ENCODE data around the gene AGPAT3.

Gene AGPAT3

GRCh38 chr21:43959231-43960116 lies 94.5 kb downstream of the AGPAT3 start:
- in situ Hi-C loops (cut with HindIII; ENCODE audit: low pct_ligation_motif_present, low sequenced_read_pairs): no loop called here
- no peak overlapping the region for H3K4me3 ChIP-seq (ENCODE audit: low read depth, low read length)
- H3K36me3 ChIP-seq (replicated peaks): no peaks in the 10 kb centered on the region
- no peaks in the 10 kb centered on the region for H3K27me3 ChIP-seq (replicated peaks)
- no peak overlapping the region for H3K27ac ChIP-seq
- no peak for DNase-seq
- TF ChIP-seq CTCF (IDR thresholded peaks at IDR 0.05; ENCODE audit: low read depth, low read length, missing control alignments): no peak

DNA sequence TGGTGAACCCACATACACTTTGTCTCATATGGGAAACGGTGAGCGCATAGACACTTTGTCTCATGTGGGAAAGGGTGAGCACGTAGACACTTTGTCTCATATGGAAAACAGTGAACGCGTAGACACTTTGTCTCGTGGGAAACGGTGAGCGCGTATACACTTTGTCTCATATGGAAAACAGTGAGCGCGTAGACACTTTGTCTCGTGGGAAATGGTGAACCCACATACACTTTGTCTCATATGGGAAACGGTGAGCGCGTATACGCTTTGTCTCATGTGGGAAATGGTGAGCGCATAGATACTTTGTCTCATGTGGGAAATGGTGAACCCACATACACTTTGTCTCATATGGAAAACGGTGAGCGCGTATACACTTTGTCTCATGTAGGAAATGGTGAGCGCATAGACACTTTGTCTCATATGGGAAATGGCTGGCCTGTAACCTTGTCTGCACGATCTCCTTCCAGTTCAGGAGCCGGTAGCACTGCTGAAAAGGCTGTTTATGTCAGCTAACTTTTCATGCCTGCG lies 96.4 kb downstream of the AGPAT3 start:
- Histone ChIP-seq H3K27ac (no peak overlapping the region), H3K27me3 (replicated peaks) (no peaks in the 10 kb centered on the region), H3K36me3 (replicated peaks) (no peaks in the 10 kb centered on the region), H3K4me3 (ENCODE audit: low read depth, low read length) (no peak overlapping the region)
- TF ChIP-seq CTCF (IDR thresholded peaks at IDR 0.05; ENCODE audit: low read depth, low read length, missing control alignments): no peak
- in situ Hi-C loops (cut with HindIII; ENCODE audit: low pct_ligation_motif_present, low sequenced_read_pairs): no loop called here
- DNase-seq: no peak

DNA sequence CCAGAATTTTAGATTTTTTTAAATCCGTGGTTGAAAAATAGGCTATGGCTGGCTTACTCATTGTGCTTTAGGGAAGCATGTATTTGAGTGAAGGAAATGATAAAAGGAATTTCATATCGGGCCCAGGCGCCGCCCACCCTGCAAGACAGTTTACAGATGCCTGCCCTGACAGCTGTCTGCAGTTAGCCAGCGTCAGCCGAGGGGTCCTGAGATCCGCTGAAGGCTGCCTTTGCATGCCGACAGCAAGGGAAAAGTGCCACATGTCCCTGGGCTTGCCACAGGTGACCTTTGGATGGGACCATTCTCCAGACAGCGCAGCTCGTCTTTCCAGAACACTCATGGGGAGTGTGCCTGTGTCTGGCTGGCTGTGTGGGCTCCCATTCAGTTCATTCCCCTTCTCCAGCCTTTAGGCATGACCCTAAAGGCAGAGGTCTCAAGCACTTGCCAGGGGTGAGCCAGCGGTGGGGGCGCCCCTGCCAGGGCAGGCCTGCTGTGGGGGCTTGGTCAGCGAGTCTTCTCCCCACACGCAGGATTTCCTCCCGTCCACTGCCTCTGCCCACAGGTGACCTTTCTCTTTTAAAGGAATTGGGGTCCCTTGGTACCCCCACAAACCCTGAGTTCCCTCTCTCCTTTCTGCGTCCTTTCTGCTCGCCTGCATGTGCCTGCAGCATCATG lies 101.0 kb downstream of the AGPAT3 start:
- no peak for TF ChIP-seq CTCF (IDR thresholded peaks at IDR 0.05; ENCODE audit: low read depth, low read length, missing control alignments)
- in situ Hi-C loops (cut with HindIII; ENCODE audit: low pct_ligation_motif_present, low sequenced_read_pairs): no loop called here
- Histone ChIP-seq H3K36me3 (replicated peaks) (peaks cover 9% of the 10 kb centered on the region), H3K27me3 (replicated peaks) (no peaks in the 10 kb centered on the region), H3K27ac (no peak overlapping the region), H3K4me3 (ENCODE audit: low read depth, low read length) (no peak overlapping the region)
- DNase-seq: no peak

DNA sequence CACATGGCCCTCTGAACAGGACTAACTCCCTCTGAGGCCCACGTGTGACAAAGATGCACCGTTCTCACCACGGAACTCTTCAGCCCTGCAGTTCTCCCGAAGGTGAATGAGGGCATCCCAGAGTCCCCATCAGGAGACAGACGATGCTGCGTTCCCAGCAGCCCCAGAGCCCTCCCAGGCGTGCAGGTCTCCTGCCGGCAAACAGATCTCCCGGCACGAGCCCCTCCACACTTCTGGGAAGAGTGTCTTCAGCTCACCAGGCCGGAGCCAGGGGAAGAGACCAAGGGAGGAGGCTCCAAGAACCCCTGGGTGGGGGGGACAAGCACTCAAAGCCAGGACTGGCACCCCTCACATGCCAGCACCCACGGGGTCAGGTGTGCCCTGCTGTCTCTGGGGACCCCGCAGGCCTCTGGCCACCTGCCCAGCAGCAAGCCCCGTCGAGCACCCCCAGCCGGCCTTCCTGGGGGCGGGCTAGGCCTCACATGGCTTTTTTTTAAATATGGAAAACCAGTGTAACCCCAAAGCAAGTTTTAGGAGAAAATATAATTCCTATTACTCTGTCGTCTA lies 102.0 kb downstream of the AGPAT3 start:
- no peak overlapping the region for H3K27ac ChIP-seq
- in situ Hi-C loops (cut with HindIII; ENCODE audit: low pct_ligation_motif_present, low sequenced_read_pairs): no loop called here
- TF ChIP-seq CTCF (IDR thresholded peaks at IDR 0.05; ENCODE audit: low read depth, low read length, missing control alignments): no peak
- H3K36me3 ChIP-seq (replicated peaks): peaks cover 16% of the 10 kb centered on the region
- H3K27me3 ChIP-seq (replicated peaks): no peaks in the 10 kb centered on the region
- no peak overlapping the region for H3K4me3 ChIP-seq (ENCODE audit: low read depth, low read length)
- no peak for DNase-seq

DNA sequence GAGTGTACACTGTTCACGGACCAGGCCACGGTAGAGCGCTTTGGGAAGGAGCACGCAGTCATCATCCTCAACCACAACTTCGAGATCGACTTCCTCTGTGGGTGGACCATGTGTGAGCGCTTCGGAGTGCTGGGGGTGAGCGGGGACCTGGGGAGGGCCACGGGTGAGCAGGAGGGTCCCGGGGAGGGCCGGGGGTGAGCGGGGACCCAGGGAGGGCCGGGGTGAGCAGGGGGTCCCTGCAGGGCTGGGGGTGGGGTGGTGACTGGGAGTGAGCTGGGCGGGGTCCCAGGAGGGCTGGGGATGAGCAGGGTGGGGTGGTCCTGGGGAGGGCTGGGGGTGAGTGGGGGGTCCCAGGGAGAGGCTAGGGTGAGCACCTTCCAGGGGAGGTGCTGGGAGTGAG lies 103.0 kb downstream of the AGPAT3 start:
- Histone ChIP-seq H3K36me3 (replicated peaks) (peaks cover 18% of the 10 kb centered on the region), H3K27ac (no peak overlapping the region), H3K4me3 (ENCODE audit: low read depth, low read length) (no peak overlapping the region), H3K27me3 (replicated peaks) (no peaks in the 10 kb centered on the region)
- in situ Hi-C loops (cut with HindIII; ENCODE audit: low pct_ligation_motif_present, low sequenced_read_pairs): no loop called here
- DNase-seq: no peak
- TF ChIP-seq CTCF (IDR thresholded peaks at IDR 0.05; ENCODE audit: low read depth, low read length, missing control alignments): no peak
